HG02588 (cell line): ENCODE results near the gene CREB5.
"Not testable (repeated sequence)": the region's sequence is repeated elsewhere in the genome, so short reads cannot be mapped to it uniquely, and the experiment has no call there.

Experiments
- ATAC-seq: cut with Tn5 transposase; IDR thresholded peaks from one replicate; pipeline ENCODE4 v1.9.1; 2021; ENCODE audit warnings: mild to moderate bottlenecking, moderate library complexity; ENCODE audit not compliant: unreplicated experiment

Gene CREB5

GRCh38 chr7:28572321-28573058 is 160.2 kb downstream of the CREB5 start:
- no peak for ATAC-seq

- no peak for ATAC-seq
Measured at GRCh38 chr7:28573059-28573553, 160.8 kb downstream of the CREB5 start.

GRCh38 chr7:28573651-28574301 is 161.5 kb downstream of the CREB5 start:
- no peak for ATAC-seq

GRCh38 chr7:28575241-28575643 is 162.9 kb downstream of the CREB5 start:
- ATAC-seq, result no peak

- ATAC-seq, result no peak
Measured at GRCh38 chr7:28576656-28577055, 164.3 kb downstream of the CREB5 start.

GRCh38 chr7:28579571-28579970 is 167.3 kb downstream of the CREB5 start:
- no peak for ATAC-seq

- no peak for ATAC-seq
Measured at GRCh38 chr7:28580665-28581064, 168.3 kb downstream of the CREB5 start.

GRCh38 chr7:28581351-28581750 is 169.0 kb downstream of the CREB5 start:
- no peak for ATAC-seq

GRCh38 chr7:28582226-28582625 is 169.9 kb downstream of the CREB5 start:
- no peak for ATAC-seq

- no peak for ATAC-seq
Measured at GRCh38 chr7:28584235-28584634, 171.9 kb downstream of the CREB5 start.

GRCh38 chr7:28586736-28587135 is 174.4 kb downstream of the CREB5 start:
- ATAC-seq, result no peak

- no peak for ATAC-seq
Measured at GRCh38 chr7:28587211-28587610, 174.9 kb downstream of the CREB5 start.

- ATAC-seq, result no peak
Measured at GRCh38 chr7:28588602-28589001, 176.3 kb downstream of the CREB5 start.

GRCh38 chr7:28591041-28591674 is 178.8 kb downstream of the CREB5 start:
- ATAC-seq, result no peak

- ATAC-seq, result no peak
Measured at GRCh38 chr7:28591725-28592349, 179.5 kb downstream of the CREB5 start.

GRCh38 chr7:28592861-28593260 is 180.5 kb downstream of the CREB5 start:
- ATAC-seq, result no peak

GRCh38 chr7:28595076-28595475 is 182.8 kb downstream of the CREB5 start:
- no peak for ATAC-seq

- ATAC-seq, result no peak
Measured at GRCh38 chr7:28595801-28596200, 183.5 kb downstream of the CREB5 start.

- ATAC-seq, result no peak
Measured at GRCh38 chr7:28596245-28596935, 184.1 kb downstream of the CREB5 start.

- no peak for ATAC-seq
Measured at GRCh38 chr7:28597284-28597683, 185.0 kb downstream of the CREB5 start.

GRCh38 chr7:28598037-28598436 is 185.7 kb downstream of the CREB5 start:
- ATAC-seq, result not testable (repeated sequence)
